GM21528 (cell line): ENCODE data around the gene KIRREL3.

Source experiments
- ATAC-seq: cut with Tn5 transposase; IDR thresholded peaks from one replicate; pipeline ENCODE4 v1.9.1; 2021; ENCODE audit warnings: mild to moderate bottlenecking, moderate library complexity; ENCODE audit not compliant: unreplicated experiment, low FRiP score

The KIRREL3 gene

GRCh38 chr11:126695293-126695692, 305.3 kb downstream of the KIRREL3 start:
- ATAC-seq = no peak

- ATAC-seq = no peak
Observed at GRCh38 chr11:126694065-126694625, 306.4 kb downstream of the KIRREL3 start.

GRCh38 chr11:126687477-126687876, 313.1 kb downstream of the KIRREL3 start:
- no peak for ATAC-seq

- no peak for ATAC-seq
Observed at GRCh38 chr11:126686938-126687337, 313.6 kb downstream of the KIRREL3 start.

GRCh38 chr11:126683766-126684728, 316.5 kb downstream of the KIRREL3 start:
- no peak for ATAC-seq

GRCh38 chr11:126682590-126682989, 318.0 kb downstream of the KIRREL3 start:
- ATAC-seq = no peak

- ATAC-seq = no peak
Observed at GRCh38 chr11:126680700-126681099, 319.9 kb downstream of the KIRREL3 start.

- ATAC-seq = no peak
Observed at GRCh38 chr11:126680131-126680530, 320.4 kb downstream of the KIRREL3 start.

- ATAC-seq = no peak
Observed at GRCh38 chr11:126679033-126679432, 321.5 kb downstream of the KIRREL3 start.

- no peak for ATAC-seq
Observed at GRCh38 chr11:126676536-126676935, 324.0 kb downstream of the KIRREL3 start.

- ATAC-seq = no peak
Observed at GRCh38 chr11:126673319-126673718, 327.3 kb downstream of the KIRREL3 start.

GRCh38 chr11:126669416-126669815, 331.2 kb downstream of the KIRREL3 start:
- ATAC-seq = no peak

GRCh38 chr11:126664643-126665042, 335.9 kb downstream of the KIRREL3 start:
- no peak for ATAC-seq

- no peak for ATAC-seq
Observed at GRCh38 chr11:126663749-126664592, 336.6 kb downstream of the KIRREL3 start.

- ATAC-seq = no peak
Observed at GRCh38 chr11:126662035-126662790, 338.4 kb downstream of the KIRREL3 start.

GRCh38 chr11:126660761-126661425, 339.7 kb downstream of the KIRREL3 start:
- ATAC-seq = no peak

- ATAC-seq = no peak
Observed at GRCh38 chr11:126660321-126660720, 340.2 kb downstream of the KIRREL3 start.

- no peak for ATAC-seq
Observed at GRCh38 chr11:126658306-126659056, 342.1 kb downstream of the KIRREL3 start.

- ATAC-seq = no peak
Observed at GRCh38 chr11:126655807-126656128, 344.8 kb downstream of the KIRREL3 start.
